Subcutaneous abdominal adipose tissue (tissue), 5 donors: ENCODE results near the gene ZSWIM2.
"Not testable (repeated sequence)": the region's sequence is repeated elsewhere in the genome, so short reads cannot be mapped to it uniquely, and the experiment has no call there.

ENCODE experiments used
- H3K27ac ChIP-seq: one replicate; pipeline ENCODE4 v1.7.0; 2013; ENCODE audit warnings: low read depth, mild to moderate bottlenecking, inconsistent platforms, low read length, moderate library complexity
- H3K27me3 ChIP-seq, 5 donors: one replicate each; pipeline ENCODE4 v1.7.0; 2013; ENCODE audit warnings: low read length in 5 of 5, inconsistent platforms in 1 of 5; ENCODE audit not compliant: control insufficient read depth in 5 of 5, insufficient read depth in 4 of 5
- H3K36me3 ChIP-seq, 5 donors: one replicate each; pipeline ENCODE4 v1.7.0; 2013; ENCODE audit warnings: low read length in 5 of 5; ENCODE audit not compliant: control insufficient read depth in 5 of 5, insufficient read depth in 5 of 5
- H3K4me1 ChIP-seq, 5 donors: one replicate each; pipeline ENCODE4 v1.7.0; 2013; ENCODE audit warnings: low read length in 5 of 5, mild to moderate bottlenecking in 3 of 5, moderate library complexity in 1 of 5; ENCODE audit not compliant: control insufficient read depth in 5 of 5, insufficient read depth in 5 of 5
- H3K4me3 ChIP-seq, 5 donors: one replicate each; pipeline ENCODE4 v1.7.0; 2013; ENCODE audit warnings: low read length in 5 of 5, low read depth in 1 of 5
- H3K9ac ChIP-seq, 5 donors: one replicate each; pipeline ENCODE4 v1.7.0; 2013; ENCODE audit warnings: low read length in 5 of 5, mild to moderate bottlenecking in 4 of 5, moderate library complexity in 3 of 5
- H3K9me3 ChIP-seq, 5 donors: one replicate each; pipeline ENCODE4 v1.7.0; 2013; ENCODE audit warnings: low read length in 5 of 5; ENCODE audit not compliant: control insufficient read depth in 5 of 5
- donor health status: healthy.
- donor health status: healthy.
- donor health status: healthy.
- donor health status: healthy.
- donor health status: healthy.

The ZSWIM2 gene

GRCh38 chr2:186852508-186852907, 3.5 kb upstream of the ZSWIM2 start:
- Histone ChIP-seq H3K9ac (no peak overlapping the region), H3K4me1 (peaks cover 0 to 13% (median 10%) of the 10 kb centered on the region in 5 donors), H3K4me3 (no peak overlapping the region), H3K36me3 (no peaks in the 10 kb centered on the region), H3K9me3 (no peaks in the 10 kb centered on the region), H3K27ac (no peak overlapping the region), H3K27me3 (no peaks in the 10 kb centered on the region)

- H3K27ac ChIP-seq, result no peak overlapping the region
- no peaks in the 10 kb centered on the region for H3K4me1 ChIP-seq
- H3K4me3 ChIP-seq, result no peak overlapping the region
- H3K9ac ChIP-seq, result no peak overlapping the region
- no peaks in the 10 kb centered on the region for H3K27me3 ChIP-seq
- no peaks in the 10 kb centered on the region for H3K9me3 ChIP-seq
- no peaks in the 10 kb centered on the region for H3K36me3 ChIP-seq
Measured at GRCh38 chr2:186842373-186842772, 6.6 kb downstream of the ZSWIM2 start.

GRCh38 chr2:186841940-186842339, 7.0 kb downstream of the ZSWIM2 start:
- no peak overlapping the region for H3K9ac ChIP-seq
- H3K9me3 ChIP-seq, result no peaks in the 10 kb centered on the region
- H3K4me1 ChIP-seq, result no peaks in the 10 kb centered on the region
- no peak overlapping the region for H3K4me3 ChIP-seq
- H3K36me3 ChIP-seq, result no peaks in the 10 kb centered on the region
- no peaks in the 10 kb centered on the region for H3K27me3 ChIP-seq
- no peak overlapping the region for H3K27ac ChIP-seq

DNA sequence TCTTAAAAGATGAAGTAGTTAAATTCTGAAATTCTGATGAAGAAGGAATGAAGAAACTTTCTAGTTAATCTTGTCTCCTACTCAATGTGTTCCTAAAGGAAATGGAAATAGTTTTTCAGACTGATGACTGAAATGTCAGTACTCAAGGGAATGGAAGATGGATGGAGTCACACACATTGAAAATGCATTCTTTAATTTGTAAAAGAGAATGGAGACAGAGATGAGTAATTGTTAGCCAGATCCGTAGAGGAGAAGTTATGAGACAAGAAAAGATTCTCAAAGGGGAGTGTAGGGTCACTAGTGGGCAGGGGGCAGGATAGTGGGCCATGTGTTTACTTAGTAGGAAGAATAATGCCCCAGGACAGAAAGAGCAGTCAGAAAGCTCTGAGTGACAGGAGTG, 13.3 kb downstream of the ZSWIM2 start:
- Histone ChIP-seq H3K9ac (no peak overlapping the region), H3K4me3 (no peak overlapping the region)

GRCh38 chr2:186827862-186828492, 21.0 kb downstream of the ZSWIM2 start:
- Histone ChIP-seq H3K9ac (no peak overlapping the region), H3K36me3 (no peaks in the 10 kb centered on the region), H3K27ac (no peak overlapping the region), H3K4me1 (no peaks in the 10 kb centered on the region), H3K27me3 (no peaks in the 10 kb centered on the region), H3K4me3 (no peak overlapping the region), H3K9me3 (peaks cover 0 to 3% (median 0%) of the 10 kb centered on the region in 5 donors)

More for the DNA sequence above, 13.3 kb downstream of the ZSWIM2 start:
- Histone ChIP-seq H3K9me3 (no peaks in the 10 kb centered on the region), H3K4me1 (no peaks in the 10 kb centered on the region), H3K27ac (no peak overlapping the region), H3K36me3 (no peaks in the 10 kb centered on the region), H3K27me3 (no peaks in the 10 kb centered on the region)

GRCh38 chr2:186827411-186827810, 21.6 kb downstream of the ZSWIM2 start:
- H3K27ac ChIP-seq, result no peak overlapping the region

GRCh38 chr2:186822323-186822722, 26.6 kb downstream of the ZSWIM2 start:
- Histone ChIP-seq H3K27ac (no peak overlapping the region), H3K4me3 (no peak overlapping the region), H3K4me1 (no peaks in the 10 kb centered on the region), H3K9ac (no peak overlapping the region), H3K27me3 (no peaks in the 10 kb centered on the region), H3K9me3 (peaks cover 0 to 5% (median 0%) of the 10 kb centered on the region in 5 donors), H3K36me3 (no peaks in the 10 kb centered on the region)

More at GRCh38 chr2:186827411-186827810, 21.6 kb downstream of the ZSWIM2 start:
- H3K36me3 ChIP-seq, result no peaks in the 10 kb centered on the region
- H3K4me1 ChIP-seq, result no peaks in the 10 kb centered on the region
- no peak overlapping the region for H3K9ac ChIP-seq
- H3K4me3 ChIP-seq, result no peak overlapping the region
- peaks cover 0 to 3% (median 0%) of the 10 kb centered on the region in 5 donors for H3K9me3 ChIP-seq
- H3K27me3 ChIP-seq, result no peaks in the 10 kb centered on the region

GRCh38 chr2:186820303-186820702, 28.7 kb downstream of the ZSWIM2 start:
- Histone ChIP-seq H3K36me3 (no peaks in the 10 kb centered on the region), H3K9ac (no peak overlapping the region), H3K9me3 (peaks cover 0 to 5% (median 0%) of the 10 kb centered on the region in 5 donors), H3K4me1 (no peaks in the 10 kb centered on the region), H3K27ac (no peak overlapping the region), H3K27me3 (no peaks in the 10 kb centered on the region), H3K4me3 (no peak overlapping the region)

DNA sequence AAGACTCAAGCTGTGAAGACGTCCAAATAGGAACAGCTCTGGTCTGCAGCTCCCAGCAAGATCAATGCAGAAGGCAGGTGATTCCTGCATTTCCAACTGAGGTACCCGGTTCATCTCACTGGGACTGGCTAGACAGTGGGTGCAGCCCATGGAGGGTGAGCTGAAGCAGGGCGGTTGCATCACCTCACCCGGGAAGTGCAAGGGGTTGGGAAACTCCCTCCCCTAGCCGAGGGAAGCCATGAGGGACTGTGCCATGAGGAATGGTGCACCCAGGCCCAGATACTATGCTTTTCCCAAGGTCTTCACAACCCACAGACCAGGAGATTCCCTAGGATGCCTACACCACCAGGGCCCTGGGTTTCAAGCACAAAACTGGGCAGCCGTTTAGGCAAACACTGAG, 37.2 kb downstream of the ZSWIM2 start:
- not testable (repeated sequence) for H3K4me3 ChIP-seq, H3K27me3 ChIP-seq, H3K9me3 ChIP-seq, H3K27ac ChIP-seq, H3K9ac ChIP-seq, H3K36me3 ChIP-seq, H3K4me1 ChIP-seq

DNA sequence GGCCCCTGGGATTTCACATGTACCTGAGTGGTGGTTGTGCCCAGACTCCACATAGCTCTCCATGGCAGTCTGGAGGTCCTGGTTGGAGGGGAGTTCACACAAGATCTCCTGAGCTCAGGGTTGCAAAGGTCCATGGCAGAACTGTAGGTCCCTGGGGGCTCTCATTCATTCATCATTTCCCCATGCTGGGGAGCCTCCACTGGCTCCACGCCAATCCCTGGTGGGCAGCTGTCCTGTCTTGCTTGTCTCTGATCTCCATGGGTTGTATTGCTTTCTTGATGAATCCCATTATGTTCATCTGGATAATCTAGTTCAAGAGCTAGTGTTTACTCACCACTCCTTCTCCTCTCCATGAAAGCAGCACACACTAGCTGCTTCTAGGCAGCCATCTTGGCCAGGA, 42.4 kb downstream of the ZSWIM2 start:
- H3K4me1 ChIP-seq, result no peaks in the 10 kb centered on the region
- H3K27ac ChIP-seq, result no peak overlapping the region
- H3K36me3 ChIP-seq, result no peaks in the 10 kb centered on the region
- H3K27me3 ChIP-seq, result no peaks in the 10 kb centered on the region
- H3K9me3 ChIP-seq, result peaks cover 0 to 7% (median 2%) of the 10 kb centered on the region in 5 donors
- no peak overlapping the region for H3K4me3 ChIP-seq
- no peak overlapping the region for H3K9ac ChIP-seq
